Measurements from ENCODE around the gene ZBTB9. TPM values are rescaled to one million over a fixed set of nuclear protein-coding genes. Genes with fewer than 3 reads are reported as not detected.

The ZBTB9 gene
- polyA plus RNA-seq, 1 of the 3 experiments (the other 2 are of a cell fraction) = 5.7 TPM

- 68% methylated on average over 4 of the region's 6 CpGs for WGBS (ENCODE audit: low lambda C conversion rate)
- Histone ChIP-seq H3K9ac (no peak overlapping the region), H3K4me2 (no peak overlapping the region), H3K4me3 (ENCODE audit: low read depth in 2 of 2, low read length in 1 of 2) (no peak overlapping the region), H3F3A (replicated peaks; ENCODE audit: insufficient read depth) (no peaks in the 10 kb centered on the region), H3K4me1 (ENCODE audit: control insufficient read depth in 1 of 2, insufficient read depth in 2 of 2, low read depth in 1 of 2, low read length in 1 of 2) (no peaks in the 10 kb centered on the region; a peak in 1 of 4 replicates), H2AFZ (ENCODE audit: low read depth) (no peak overlapping the region), H3K27ac (ENCODE audit: low read depth in 2 of 2, low read length in 1 of 2) (no peak overlapping the region), H3K9me3 (no peaks in the 10 kb centered on the region), H3K27me3 (ENCODE audit: insufficient read depth) (no peaks in the 10 kb centered on the region; the same call in 1 of the 2 replicates), H3K79me2 (ENCODE audit: insufficient read depth) (no peaks in the 10 kb centered on the region), H3K36me3 (replicated peaks in 1 of 2; ENCODE audit: control insufficient read depth in 1 of 2, insufficient read depth in 2 of 2, low read length in 1 of 2) (no peaks in the 10 kb centered on the region), H4K20me1 (ENCODE audit: insufficient read depth) (no peaks in the 10 kb centered on the region), H3K9me2 (no peaks in the 10 kb centered on the region)
- ChIA-PET POLR2A (no interaction called here), CTCF (interaction anchor here (0.9 to 1.4 kb wide), 3 partner anchors 99 to 254 kb away, joined by 3 to 4 read pairs (median 3); partner anchors contain the start of gene KIFC1)
- DNase-seq = no peak
- TF ChIP-seq RAD21 (IDR thresholded peaks at IDR 0.05; ENCODE audit: low read length) (peak; percentile 14; the same call in 1 of the 2 replicates), EP300 (IDR thresholded peaks at IDR 0.05; ENCODE audit: borderline replicate concordance in 1 of 2, low read depth in 1 of 2, low read length in 1 of 2) (no peak)
Observed at GRCh38 chr6:33490621-33491020, 36.2 kb downstream of the ZBTB9 start.

GRCh38 chr6:33492093-33492492 lies 37.7 kb downstream of the ZBTB9 start:
- H3K4me1 ChIP-seq (ENCODE audit: control insufficient read depth in 1 of 2, insufficient read depth in 2 of 2, low read depth in 1 of 2, low read length in 1 of 2) = no peaks in the 10 kb centered on the region; a peak in 1 of 4 replicates
- H3K27me3 ChIP-seq (ENCODE audit: insufficient read depth) = no peaks in the 10 kb centered on the region; the same call in 1 of the 2 replicates
- TF ChIP-seq RFX5 (IDR thresholded peaks at IDR 0.05; ENCODE audit: low read length) (no peak), GABPA (IDR thresholded peaks at IDR 0.05; ENCODE audit: low read depth) (no peak), RAD21 (IDR thresholded peaks at IDR 0.05; ENCODE audit: low read length) (no peak), TCF12 (IDR thresholded peaks at IDR 0.05) (no peak), ELF1 (IDR thresholded peaks at IDR 0.05) (no peak), EZH2phosphoT487 (IDR thresholded peaks at IDR 0.05; ENCODE audit: borderline replicate concordance, low read depth) (no peak), EP300 (IDR thresholded peaks at IDR 0.05; ENCODE audit: borderline replicate concordance in 1 of 2, low read depth in 1 of 2, low read length in 1 of 2) (no peak), TAF1 (IDR thresholded peaks at IDR 0.05; ENCODE audit: borderline replicate concordance, low read depth, low read length) (no peak), RXRA (IDR thresholded peaks at IDR 0.05; ENCODE audit: borderline replicate concordance, low read depth) (no peak), FOXJ3 (CRISPR knock-in tag; IDR thresholded peaks at IDR 0.05) (no peak), SMC3 (IDR thresholded peaks at IDR 0.05; ENCODE audit: low read depth, low read length) (no peak), YY1 (IDR thresholded peaks at IDR 0.05; ENCODE audit: low read depth) (no peak), SIN3A (IDR thresholded peaks at IDR 0.05; ENCODE audit: borderline replicate concordance, low read depth, low read length) (no peak), REST (IDR thresholded peaks at IDR 0.05; ENCODE audit: low read depth, low read length) (no peak), USF2 (IDR thresholded peaks at IDR 0.05; ENCODE audit: borderline replicate concordance, low read depth, low read length) (no peak)
- H3K4me2 ChIP-seq = no peak overlapping the region
- 16% methylated on average over 4 of the region's 4 CpGs for WGBS (ENCODE audit: low lambda C conversion rate)
- CTCF ChIA-PET = interaction anchor here (0.8 to 1.3 kb wide), 2 partner anchors 9 to 13 kb away, joined by 3 to 4 read pairs; no protein-coding TSS in a partner anchor
- H3K4me3 ChIP-seq (ENCODE audit: low read depth in 2 of 2, low read length in 1 of 2) = no peak overlapping the region
- no peak for DNase-seq
- no peak overlapping the region for H3K9ac ChIP-seq
- H3K9me3 ChIP-seq = no peaks in the 10 kb centered on the region
- no peaks in the 10 kb centered on the region for H3K9me2 ChIP-seq
- H3K79me2 ChIP-seq (ENCODE audit: insufficient read depth) = no peaks in the 10 kb centered on the region
- H3F3A ChIP-seq (replicated peaks; ENCODE audit: insufficient read depth) = no peaks in the 10 kb centered on the region
- no peaks in the 10 kb centered on the region for H3K36me3 ChIP-seq (replicated peaks in 1 of 2; ENCODE audit: control insufficient read depth in 1 of 2, insufficient read depth in 2 of 2, low read length in 1 of 2)
- H4K20me1 ChIP-seq (ENCODE audit: insufficient read depth) = no peaks in the 10 kb centered on the region
- no peak overlapping the region for H2AFZ ChIP-seq (ENCODE audit: low read depth)
- H3K27ac ChIP-seq (ENCODE audit: low read depth in 2 of 2, low read length in 1 of 2) = no peak overlapping the region
- POLR2A ChIA-PET = no interaction called here
